DMS 273 (cell line): ENCODE results near the gene SLC29A3.

Experiments used
- DNase-seq: peaks from one replicate; lab custom pipeline; 2025; ENCODE audit not compliant: unreplicated experiment; lab: John Stamatoyannopoulos, UW

Gene SLC29A3

GRCh38 chr10:71320592-71320991 is 1.5 kb downstream of the SLC29A3 start:
- DNase-seq, result no peak

GRCh38 chr10:71321386-71321785 is 2.3 kb downstream of the SLC29A3 start:
- DNase-seq, result no peak

- DNase-seq, result peak; percentile 45
These were observed 4.3 kb downstream of the SLC29A3 start for GRCh38 chr10:71323407-71323806.

- DNase-seq, result no peak
These were observed 5.7 kb downstream of the SLC29A3 start for GRCh38 chr10:71324743-71325142.

GRCh38 chr10:71325267-71325666 is 6.2 kb downstream of the SLC29A3 start:
- no peak for DNase-seq

GRCh38 chr10:71326464-71326881 is 7.4 kb downstream of the SLC29A3 start:
- DNase-seq, result peak; percentile 25

- no peak for DNase-seq
These were observed 11.8 kb downstream of the SLC29A3 start for GRCh38 chr10:71330789-71331404.

- peak; percentile 14 for DNase-seq
These were observed 12.7 kb downstream of the SLC29A3 start for GRCh38 chr10:71331736-71332135.

GRCh38 chr10:71332466-71332865 is 13.4 kb downstream of the SLC29A3 start:
- peak; percentile 10 for DNase-seq

GRCh38 chr10:71333129-71333887 is 14.2 kb downstream of the SLC29A3 start:
- peak; percentile 56 for DNase-seq

GRCh38 chr10:71334221-71334791 is 15.2 kb downstream of the SLC29A3 start:
- DNase-seq, result no peak

- no peak for DNase-seq
These were observed 16.2 kb downstream of the SLC29A3 start for GRCh38 chr10:71335173-71335708.

- DNase-seq, result no peak
These were observed 17.6 kb downstream of the SLC29A3 start for GRCh38 chr10:71336632-71337031.

- no peak for DNase-seq
These were observed 18.2 kb downstream of the SLC29A3 start for GRCh38 chr10:71337219-71337701.

GRCh38 chr10:71338728-71339495 is 19.9 kb downstream of the SLC29A3 start:
- DNase-seq, result no peak

- no peak for DNase-seq
These were observed 20.9 kb downstream of the SLC29A3 start for GRCh38 chr10:71339796-71340589.

GRCh38 chr10:71342573-71343391 is 23.7 kb downstream of the SLC29A3 start:
- DNase-seq, result no peak

- no peak for DNase-seq
These were observed 24.3 kb downstream of the SLC29A3 start for GRCh38 chr10:71343392-71343773.

- DNase-seq, result no peak
These were observed 25.3 kb downstream of the SLC29A3 start for GRCh38 chr10:71344154-71344925.
